GM19328 (cell line): ENCODE measurements around the gene CORO1C.
"Not testable (repeated sequence)": the region's sequence is repeated elsewhere in the genome, so short reads cannot be mapped to it uniquely, and the experiment has no call there.

Source experiments
- ATAC-seq: cut with Tn5 transposase; IDR thresholded peaks from one replicate; pipeline ENCODE4 v1.9.1; 2021; ENCODE audit warnings: mild to moderate bottlenecking, moderate library complexity; ENCODE audit not compliant: unreplicated experiment

Gene CORO1C

GRCh38 chr12:108679106-108679681, 52.1 kb downstream of the CORO1C start:
- ATAC-seq, result no peak

- ATAC-seq, result no peak
Measured at GRCh38 chr12:108678104-108678730, 53.1 kb downstream of the CORO1C start.

GRCh38 chr12:108677381-108677780, 53.9 kb downstream of the CORO1C start:
- ATAC-seq, result no peak

- ATAC-seq, result no peak
Measured at GRCh38 chr12:108676707-108677106, 54.6 kb downstream of the CORO1C start.

GRCh38 chr12:108675792-108676191, 55.5 kb downstream of the CORO1C start:
- ATAC-seq, result no peak

GRCh38 chr12:108672054-108672453, 59.3 kb downstream of the CORO1C start:
- no peak for ATAC-seq

- ATAC-seq, result no peak
Measured at GRCh38 chr12:108671110-108671509, 60.2 kb downstream of the CORO1C start.

- no peak for ATAC-seq
Measured at GRCh38 chr12:108670066-108670631, 61.2 kb downstream of the CORO1C start.

GRCh38 chr12:108668542-108668941, 62.8 kb downstream of the CORO1C start:
- no peak for ATAC-seq

- ATAC-seq, result no peak
Measured at GRCh38 chr12:108668063-108668462, 63.3 kb downstream of the CORO1C start.

- ATAC-seq, result no peak
Measured at GRCh38 chr12:108667349-108667748, 64.0 kb downstream of the CORO1C start.

- no peak for ATAC-seq
Measured at GRCh38 chr12:108666401-108666881, 64.9 kb downstream of the CORO1C start.

GRCh38 chr12:108665608-108666202, 65.6 kb downstream of the CORO1C start:
- ATAC-seq, result no peak

GRCh38 chr12:108664338-108665258, 66.7 kb downstream of the CORO1C start:
- peak; percentile 64 for ATAC-seq

- ATAC-seq, result no peak
Measured at GRCh38 chr12:108663324-108664015, 67.8 kb downstream of the CORO1C start.

GRCh38 chr12:108658115-108658514, 73.2 kb downstream of the CORO1C start:
- not testable (repeated sequence) for ATAC-seq

GRCh38 chr12:108657130-108657745, 74.1 kb downstream of the CORO1C start:
- no peak for ATAC-seq

GRCh38 chr12:108656247-108656646, 75.1 kb downstream of the CORO1C start:
- ATAC-seq, result not testable (repeated sequence)

- not testable (repeated sequence) for ATAC-seq
Measured at GRCh38 chr12:108655812-108656175, 75.5 kb downstream of the CORO1C start.

GRCh38 chr12:108654622-108655021, 76.7 kb downstream of the CORO1C start:
- not testable (repeated sequence) for ATAC-seq
